Daoy (cell line): ENCODE results near the gene CELA1. TPM values are rescaled to one million over a fixed set of nuclear protein-coding genes. Genes with fewer than 3 reads are reported as not detected.

ENCODE experiments used
- DNase-seq: peaks from one replicate; pipeline ENCODE4 v3.0.0-alpha.2; 2015; ENCODE audit warnings: low read depth
- total RNA-seq: library from RNA; depleted of rRNA; stranded (reverse); fragments of >200 nt; shearing (Covaris generic); gene quantifications from 2 replicates; pipeline ENCODE4 v1.2.3, GENCODE V29; 2014; rRNA removed

The CELA1 gene
- not detected in 2 replicates for total RNA-seq

DNA sequence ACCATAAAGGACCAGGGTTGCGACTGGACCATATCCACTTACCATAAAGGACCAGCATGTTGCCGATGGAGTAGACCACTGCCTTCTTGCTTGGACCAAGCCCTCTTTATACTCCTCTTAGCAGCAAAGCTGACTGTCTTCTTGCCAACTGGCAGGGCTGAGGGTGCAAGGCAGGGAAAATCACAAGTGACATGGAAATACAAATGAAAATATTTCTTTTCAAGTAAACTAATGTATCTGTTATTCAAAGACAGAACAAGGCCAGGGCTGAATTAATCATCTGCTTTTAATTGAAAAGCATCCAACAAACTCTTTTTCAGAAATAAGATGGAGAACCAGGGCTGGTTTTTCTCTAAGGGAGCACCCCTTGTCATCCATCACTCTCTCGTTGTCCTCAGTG, at the start of gene CELA1:
Gene CELA1, minus strand, starts transcription at position 99 of the 400 bp plus-strand sequence. Its CDS starts 41 bp downstream, at position 58.
- DNase-seq: no peak

- DNase-seq: no peak
These were observed 49.1 kb upstream of the CELA1 start for GRCh38 chr12:51395283-51396230.

GRCh38 chr12:51393676-51394545, 47.4 kb upstream of the CELA1 start:
- peak; percentile 93 for DNase-seq

DNA sequence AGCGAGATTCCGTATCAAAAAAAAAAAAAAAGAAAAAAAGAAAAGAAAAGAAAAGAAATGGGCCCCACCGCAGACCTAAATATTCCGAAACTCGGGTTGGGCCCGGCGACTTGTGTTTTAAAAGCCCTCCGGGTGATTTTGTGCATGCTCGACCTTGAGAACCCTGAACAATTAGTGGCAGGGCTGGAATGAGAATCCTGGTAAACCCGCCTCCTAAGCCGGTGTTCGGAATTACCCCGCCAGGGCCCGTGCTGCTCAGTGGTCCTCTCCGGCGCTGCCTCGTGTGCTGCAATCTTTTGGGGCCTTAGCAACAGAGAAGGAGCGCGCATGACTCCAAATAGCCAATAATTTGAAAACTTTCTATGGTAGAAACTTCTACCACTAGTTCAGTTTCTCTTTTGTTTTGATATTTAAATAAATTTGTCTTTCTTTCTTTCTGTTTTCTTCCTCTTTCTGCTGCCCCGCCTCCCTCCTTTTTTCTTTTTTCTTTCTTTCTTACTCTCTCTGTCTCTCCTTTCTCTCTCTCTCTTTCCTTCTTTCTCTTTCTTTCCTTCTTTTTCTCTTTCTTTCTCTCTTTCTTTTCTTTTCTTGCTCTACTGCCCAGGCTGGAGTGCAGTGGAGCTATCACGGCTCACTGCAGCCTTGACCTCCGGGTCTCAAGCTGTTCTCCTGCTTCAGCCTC, 46.2 kb upstream of the CELA1 start:
- DNase-seq: no peak

- DNase-seq: peak; percentile 42
These were observed 45.0 kb upstream of the CELA1 start, which contains the start of gene GALNT6 for GRCh38 chr12:51391283-51392123. TSS of gene GALNT6 (minus strand) at chr12:51391406. CDS start at chr12:51379781, 11,625 bp downstream.

DNA sequence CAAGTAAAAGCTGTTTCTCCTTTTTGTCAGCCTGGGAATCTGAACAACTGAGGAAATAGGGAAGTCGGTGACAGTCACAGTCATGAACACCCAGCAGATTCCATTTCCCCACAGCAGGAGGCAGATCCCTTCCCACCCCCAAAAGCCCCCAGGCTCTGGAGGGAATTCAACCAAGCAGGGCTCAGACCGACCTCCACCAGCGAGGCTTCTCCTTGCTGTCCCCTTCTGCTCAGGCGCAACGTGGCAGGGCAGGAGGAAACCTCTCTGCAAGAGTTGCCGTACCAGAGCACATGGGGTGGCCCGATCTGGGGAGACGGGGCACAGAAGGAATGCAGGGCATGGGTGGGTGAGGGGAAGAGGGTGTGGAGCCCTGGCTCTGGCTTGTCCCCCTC, 44.4 kb upstream of the CELA1 start:
- DNase-seq: no peak

DNA sequence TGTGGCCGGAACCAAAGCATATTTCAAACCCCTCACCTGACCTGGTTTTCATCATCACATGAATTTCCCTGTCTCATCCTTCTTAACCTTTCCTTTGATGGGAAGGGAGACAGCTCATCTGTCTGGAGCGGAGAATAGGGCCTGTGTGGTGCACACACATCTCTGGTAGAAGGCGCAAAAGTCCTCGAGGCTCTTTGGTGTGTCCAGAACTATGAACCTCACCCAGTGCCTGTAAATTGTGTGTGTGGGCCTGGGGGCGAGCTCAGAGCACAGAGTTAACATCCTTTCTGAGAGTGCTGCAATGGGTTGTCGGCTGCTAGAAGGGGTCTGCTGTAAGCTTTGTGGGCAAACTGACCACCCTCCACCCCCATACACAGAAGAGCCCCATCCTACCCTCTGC, 44.0 kb upstream of the CELA1 start:
- no peak for DNase-seq

- peak; percentile 79 for DNase-seq
These were observed 43.0 kb upstream of the CELA1 start for GRCh38 chr12:51389302-51389999.

- DNase-seq: no peak
These were observed 42.4 kb upstream of the CELA1 start for GRCh38 chr12:51388846-51389245.

DNA sequence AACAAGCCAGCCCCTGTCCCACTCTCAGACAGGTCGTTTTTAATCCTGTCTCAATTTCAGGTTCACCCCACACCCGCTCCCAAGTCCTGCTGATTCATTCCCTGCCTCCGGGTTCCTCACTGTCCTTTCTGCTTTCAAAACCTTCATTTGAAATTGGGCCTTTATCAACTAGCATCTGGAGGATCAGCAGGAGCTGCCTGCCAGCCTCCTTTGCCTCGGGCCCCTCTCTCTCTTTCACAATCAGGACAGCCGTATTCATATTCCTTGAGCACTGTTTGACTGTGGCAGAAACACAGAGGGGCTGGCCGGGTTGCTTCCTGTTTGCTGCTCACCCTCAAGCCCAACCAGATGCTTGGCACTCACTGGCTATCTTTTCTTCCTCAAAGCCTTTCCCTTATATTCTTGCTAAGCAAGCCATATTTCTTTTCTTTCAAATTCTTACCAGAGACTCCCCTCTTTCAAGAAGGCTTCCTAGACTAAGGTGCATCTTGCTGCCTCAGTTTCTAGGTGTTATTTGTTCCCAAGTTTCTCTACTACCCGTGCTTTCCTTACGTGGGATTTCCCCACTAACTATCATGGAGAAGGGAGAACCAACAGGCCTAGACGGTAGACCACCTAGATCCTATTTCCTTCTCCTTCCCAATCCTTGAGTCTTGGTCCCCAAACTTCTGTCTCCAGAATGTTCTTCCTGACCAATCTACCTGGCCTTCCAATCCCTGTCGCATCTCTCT, 41.8 kb upstream of the CELA1 start:
- DNase-seq: no peak

DNA sequence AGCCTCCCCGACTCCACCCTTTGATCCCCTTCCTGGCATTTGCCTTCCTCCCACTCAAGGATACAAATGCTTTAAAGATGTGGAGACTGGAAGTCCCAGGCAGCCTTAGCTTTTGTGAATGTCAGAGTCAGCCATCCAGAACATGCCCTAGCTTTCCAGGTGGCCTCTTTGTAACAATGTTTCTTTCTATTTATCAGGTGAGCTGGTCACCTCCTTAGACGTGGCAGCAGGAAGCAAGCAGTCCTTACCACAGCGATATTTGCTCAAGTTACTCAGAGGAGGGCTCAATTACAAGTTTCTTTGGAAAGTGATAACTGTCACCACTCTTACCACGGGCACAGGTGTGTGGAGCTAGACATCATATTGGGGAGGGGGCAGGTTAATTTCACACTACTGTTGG, 39.9 kb upstream of the CELA1 start:
- DNase-seq: no peak

DNA sequence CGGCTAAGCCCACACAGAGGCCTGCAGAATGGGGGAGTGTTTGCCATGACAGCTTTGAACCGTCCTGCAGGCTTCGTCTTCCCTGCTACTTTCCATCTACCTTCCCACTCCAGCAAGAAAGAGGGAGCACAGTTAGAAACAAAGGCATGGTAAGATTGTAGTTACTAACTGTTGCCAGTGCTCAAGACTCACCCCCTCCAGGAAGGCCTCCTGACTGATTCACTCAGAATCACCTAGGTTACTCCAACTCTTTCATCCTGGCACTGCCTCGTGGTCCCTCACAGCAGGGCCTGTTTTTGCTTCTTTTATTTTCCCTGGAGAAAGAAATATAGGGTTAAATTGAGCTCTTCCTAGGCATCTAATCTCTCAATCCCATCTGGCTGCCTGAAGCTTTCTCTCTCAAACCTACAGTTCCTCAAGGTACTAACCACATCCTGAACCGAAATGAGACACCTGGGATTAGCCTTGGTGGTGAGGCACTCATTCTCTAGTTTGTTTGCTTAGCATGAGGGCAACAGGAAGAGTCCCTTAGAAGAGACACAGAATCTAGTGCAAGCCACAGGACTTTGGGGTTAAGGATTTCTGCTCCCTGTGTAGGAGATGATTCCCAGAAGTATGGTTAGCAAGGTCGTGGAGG, 36.9 kb upstream of the CELA1 start:
- DNase-seq: peak; percentile 46

DNA sequence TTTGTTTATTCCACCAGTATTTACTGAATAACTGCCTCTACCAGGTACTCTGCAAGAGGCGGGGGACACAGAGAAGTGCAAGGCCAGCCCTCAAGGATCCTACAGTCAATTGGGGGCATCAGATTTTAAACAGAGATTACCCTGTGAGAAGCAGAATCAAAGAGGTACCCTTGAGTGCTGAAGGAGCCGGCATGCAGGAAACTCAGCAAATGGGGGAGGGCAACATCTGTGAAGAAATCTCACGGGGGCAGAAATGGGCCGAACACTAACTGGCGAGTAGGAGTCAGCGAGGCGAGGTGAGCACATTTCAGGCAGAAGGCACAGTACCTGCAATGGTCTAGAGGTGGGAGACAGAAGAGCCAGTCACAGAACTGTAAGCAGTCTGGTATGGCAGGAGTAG, 35.7 kb upstream of the CELA1 start:
- no peak for DNase-seq

DNA sequence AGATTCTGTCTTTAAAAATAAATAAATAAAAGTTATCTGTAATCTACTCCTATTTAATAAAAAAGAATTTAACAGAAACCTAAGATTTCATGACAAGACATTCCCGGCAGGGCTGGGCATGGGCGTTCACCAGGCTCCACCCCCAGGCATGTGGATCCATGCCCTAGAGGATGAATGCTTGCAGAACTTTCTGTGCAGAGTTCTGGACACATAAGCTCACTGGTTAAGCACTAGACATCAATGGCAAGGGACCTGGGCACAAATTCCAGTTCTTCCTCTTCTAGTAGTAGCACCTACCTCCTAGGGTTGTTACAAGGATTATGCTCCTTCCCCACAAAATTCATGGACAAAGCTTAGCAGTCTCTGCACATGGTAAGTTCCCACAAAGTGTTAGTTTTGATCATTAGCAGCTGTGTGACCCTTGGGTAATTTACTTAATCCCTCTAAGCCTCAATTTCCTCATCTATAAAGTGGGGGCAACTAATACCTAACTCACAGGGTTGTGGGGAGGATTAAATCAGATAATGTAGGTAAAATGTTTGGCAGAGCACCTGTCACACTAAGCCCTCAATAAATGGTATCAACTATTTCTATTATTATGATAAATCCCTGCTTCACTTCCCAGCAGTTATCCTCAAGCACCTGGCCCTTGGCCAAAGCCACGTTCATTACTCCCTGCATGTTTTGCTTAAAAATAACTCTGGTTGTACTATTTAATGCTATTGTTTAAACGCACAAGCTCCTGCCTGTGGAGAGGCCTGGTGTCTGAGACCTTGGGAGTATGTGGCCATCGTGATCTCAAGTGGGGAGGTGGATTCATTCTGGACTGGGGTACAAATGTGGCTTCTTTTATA, 35.0 kb upstream of the CELA1 start:
- DNase-seq: no peak

DNA sequence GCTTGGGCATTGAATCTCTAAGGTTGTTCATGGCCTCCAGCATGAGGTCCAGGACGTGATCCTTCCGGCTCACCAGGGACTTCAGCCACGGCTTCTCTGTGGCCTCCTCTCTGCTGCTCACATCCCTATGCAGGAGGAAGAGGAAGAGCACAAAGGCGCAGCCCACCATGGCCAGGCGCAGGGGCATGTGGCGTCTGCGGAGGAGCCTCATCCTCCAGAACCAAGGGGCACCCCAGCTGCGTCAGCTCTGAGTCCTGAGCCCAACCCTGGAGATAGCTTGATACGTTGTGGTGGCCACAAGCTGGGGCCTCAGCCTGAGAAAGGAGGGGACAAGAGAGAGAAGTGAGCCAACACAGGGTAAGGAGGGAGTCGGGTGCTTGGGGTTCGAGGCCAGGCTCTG, 33.1 kb upstream of the CELA1 start:
- no peak for DNase-seq

GRCh38 chr12:51378749-51379148, 32.3 kb upstream of the CELA1 start:
- DNase-seq: no peak

GRCh38 chr12:51377099-51377984, 30.9 kb upstream of the CELA1 start:
- no peak for DNase-seq
